ENCODE measurements around the gene C2CD2. TPM values are rescaled to one million over a fixed set of nuclear protein-coding genes. Genes with fewer than 3 reads are reported as not detected.

C2CD2 gene
- total and polyA plus RNA-seq, 10 of the 15 experiments (the other 5 are each of a cell fraction or from before 2014, with no cell fraction given): 2.2 to 30.9 (median 9.9) TPM

GRCh38 chr21:41948078-41948895 lies 5.5 kb downstream of the C2CD2 start (continued):
- TF ChIP-seq ELK1 (IDR thresholded peaks at IDR 0.05; ENCODE audit: low read depth, low read length): no peak

GRCh38 chr21:41945982-41946381 lies 7.8 kb downstream of the C2CD2 start:
- TF ChIP-seq ZNF384 (IDR thresholded peaks at IDR 0.05; ENCODE audit: borderline replicate concordance, low read depth, low read length) (no peak), NKRF (conservative IDR thresholded peaks at IDR 0.05) (no peak), ZBTB33 (IDR thresholded peaks at IDR 0.05) (no peak), RAD21 (IDR thresholded peaks at IDR 0.05; ENCODE audit: insufficient read depth, low read depth, low read length) (no peak), ETV6 (conservative IDR thresholded peaks at IDR 0.05 in 1 of 2, IDR thresholded peaks at IDR 0.05 in 1 of 2; ENCODE audit: borderline replicate concordance in 1 of 2, low read depth in 1 of 2) (no peak), SMARCA5 (IDR thresholded peaks at IDR 0.05) (no peak), SIX5 (IDR thresholded peaks at IDR 0.05; ENCODE audit: low read depth, low read length, severe bottlenecking) (no peak)
- H3K4me1 ChIP-seq (ENCODE audit: control insufficient read depth, insufficient read depth, low read length): no peaks in the 10 kb centered on the region; the same call in 1 of the 2 replicates
- peaks cover 32% of the 10 kb centered on the region for H3K79me2 ChIP-seq (ENCODE audit: control insufficient read depth, insufficient read depth, low read length)
- H3K27ac ChIP-seq (ENCODE audit: control insufficient read depth, insufficient read depth): no peak overlapping the region
- H4K20me1 ChIP-seq (ENCODE audit: control insufficient read depth, insufficient read depth): no peaks in the 10 kb centered on the region
- no peak for DNase-seq (ENCODE audit: low read depth, low spot score)
- 93% methylated on average over 8 of the region's 8 CpGs for WGBS (ENCODE audit: insufficient coverage, insufficient replicate concordance, low lambda C conversion rate, missing lambda C conversion rate)
- no peak for FAIRE-seq
- H3K4me2 ChIP-seq (ENCODE audit: control insufficient read depth, insufficient read depth): no peak overlapping the region
- ATAC-seq: no peak
- POLR2A ChIA-PET: no interaction called here
- no peaks in the 10 kb centered on the region for H3K27me3 ChIP-seq (replicated peaks in 1 of 2; ENCODE audit: control insufficient read depth in 2 of 2, insufficient read depth in 2 of 2, low read length in 1 of 2)
- no peaks in the 10 kb centered on the region for H3K9me3 ChIP-seq (replicated peaks; ENCODE audit: control insufficient read depth, insufficient read depth, low read length)
- CTCF ChIA-PET: no interaction called here
- SMC1A ChIA-PET (ENCODE audit: uncharacterized antibody, unreplicated experiment): interaction anchor here (0.6 kb wide), 1 partner anchor 169 kb away, joined by 3 read pairs; no protein-coding TSS in a partner anchor
- H3K9ac ChIP-seq (ENCODE audit: control insufficient read depth, insufficient read depth, low read length): no peak overlapping the region
- intact Hi-C loops (cut with micrococcal nuclease; ENCODE audit: unreplicated experiment) (no loop called here), in situ Hi-C loops (cut with MboI) (no loop called here)
- H3K36me3 ChIP-seq (ENCODE audit: control insufficient read depth in 2 of 2, insufficient read depth in 2 of 2, low read length in 1 of 2): no peaks in the 10 kb centered on the region; a peak in 2 of 4 replicates
- H3K4me3 ChIP-seq: no peak overlapping the region
- BruUV-seq (replicated peaks): no TSS peak
- no peak overlapping the region for H2AFZ ChIP-seq (ENCODE audit: control insufficient read depth, low read depth, low read length)
- RAD21 ChIA-PET (ENCODE audit: unreplicated experiment): no interaction called here

All from GM12878 (cell line).